Activated CD8-positive, alpha-beta T cell treated with anti-CD3 and anti-CD28 coated beads for 36 hours (primary cell): ENCODE data around the gene SBF2. TPM values are rescaled to one million over a fixed set of nuclear protein-coding genes. Genes with fewer than 3 reads are reported as not detected.

Experiments
- ATAC-seq: fragments of 200-7000 bp; cut with Tn5 transposase; one replicate; pipeline ENCODE4 v1.10.0; 2021; ENCODE audit warnings: mild to moderate bottlenecking, moderate library complexity
- CTCF ChIA-PET: fragments of 350-600 bp; sonication (Branson Sonifier 250); formaldehyde crosslinking; loops from one replicate; lab custom pipeline; 2021; ENCODE audit warnings: antibody characterized with exemption; lab: Charles Lee
- POLR2A ChIA-PET: fragments of 350-600 bp; sonication (Branson Sonifier 250); formaldehyde crosslinking; loops from one replicate; lab custom pipeline; 2021; ENCODE audit warnings: antibody characterized with exemption; lab: Charles Lee
- DNase-seq: peaks from one replicate; pipeline ENCODE4 v3.0.0-alpha.2; 2020
- H3K27ac Mint-ChIP-seq: one replicate; pipeline ENCODE4 v1.8.0; 2021; ENCODE audit warnings: mild to moderate bottlenecking, mixed read lengths
- H3K27me3 Mint-ChIP-seq: one replicate; pipeline ENCODE4 v1.8.0; 2021; ENCODE audit warnings: mixed read lengths
- H3K36me3 Mint-ChIP-seq: one replicate; pipeline ENCODE4 v1.8.0; 2021; ENCODE audit warnings: low read depth, mixed read lengths
- H3K4me1 Mint-ChIP-seq: one replicate; pipeline ENCODE4 v1.8.0; 2021; ENCODE audit warnings: low read depth, mixed read lengths
- H3K4me3 Mint-ChIP-seq: one replicate; pipeline ENCODE4 v1.8.0; 2021; ENCODE audit warnings: mild to moderate bottlenecking, moderate library complexity, mixed read lengths
- H3K9me3 Mint-ChIP-seq: one replicate; pipeline ENCODE4 v1.8.0; 2021; ENCODE audit warnings: mixed read lengths
- intact Hi-C: fragments of 100-400 bp; cut with micrococcal nuclease; formaldehyde crosslinking; loops from one replicate; pipeline ENCODE4 v1.10.0; 2022
- total RNA-seq, 2 experiments: library from RNA; stranded (reverse); gene quantifications; one replicate each; pipeline ENCODE4 v1.2.3, GENCODE V29; 2021
- TF ChIP-seq, protein P1 (sequence below): fragments of 200-600 bp; IDR thresholded peaks from one replicate; pipeline ENCODE4 v1.8.0; 2022; ENCODE audit warnings: antibody characterized with exemption, mild to moderate bottlenecking

The SBF2 gene
- total RNA-seq, 2 experiments from 2014 or later: 10.0 to 11.0 TPM

DNA sequence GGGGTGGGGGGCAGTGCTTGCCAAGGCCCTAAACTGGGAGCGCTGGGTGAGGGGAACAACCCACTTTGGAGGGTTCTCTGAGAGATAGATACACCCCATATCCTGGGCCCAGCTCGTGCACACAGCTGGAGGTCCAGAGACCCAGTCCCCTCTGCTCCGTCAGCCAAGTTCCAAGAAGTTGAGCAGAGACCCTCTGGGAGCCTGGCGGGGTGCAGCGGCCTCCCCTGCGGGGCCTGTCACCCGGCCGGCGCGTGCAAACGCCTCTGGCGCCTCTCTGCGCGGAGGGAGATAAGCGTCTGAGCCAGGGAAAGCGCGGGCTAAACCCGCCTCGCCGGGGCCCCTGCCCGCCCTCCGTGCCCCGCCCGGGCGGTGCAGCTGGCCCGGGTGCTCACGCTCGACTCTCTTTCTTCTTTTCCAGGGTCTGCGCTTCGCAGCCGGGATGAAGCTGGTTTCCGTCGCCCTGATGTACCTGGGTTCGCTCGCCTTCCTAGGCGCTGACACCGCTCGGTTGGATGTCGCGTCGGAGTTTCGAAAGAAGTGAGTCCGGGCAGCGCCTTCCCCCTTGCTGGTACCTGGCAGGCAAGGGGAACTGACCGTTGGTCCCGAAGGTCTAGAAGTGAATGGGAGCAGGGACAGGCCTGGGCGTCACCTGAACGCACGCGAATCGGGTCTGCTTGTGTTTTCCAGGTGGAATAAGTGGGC is 11.4 kb upstream of the SBF2 start:
- H3K36me3 Mint-ChIP-seq: peaks cover 23% of the 10 kb centered on the region
- POLR2A ChIA-PET: interaction anchor here (1.2 to 2.6 kb wide), 3 partner anchors 17 to 845 kb away, joined by 3 to 12 read pairs (median 4); no protein-coding TSS in a partner anchor
- DNase-seq: peak; percentile 40
- TF ChIP-seq, protein P1, sequence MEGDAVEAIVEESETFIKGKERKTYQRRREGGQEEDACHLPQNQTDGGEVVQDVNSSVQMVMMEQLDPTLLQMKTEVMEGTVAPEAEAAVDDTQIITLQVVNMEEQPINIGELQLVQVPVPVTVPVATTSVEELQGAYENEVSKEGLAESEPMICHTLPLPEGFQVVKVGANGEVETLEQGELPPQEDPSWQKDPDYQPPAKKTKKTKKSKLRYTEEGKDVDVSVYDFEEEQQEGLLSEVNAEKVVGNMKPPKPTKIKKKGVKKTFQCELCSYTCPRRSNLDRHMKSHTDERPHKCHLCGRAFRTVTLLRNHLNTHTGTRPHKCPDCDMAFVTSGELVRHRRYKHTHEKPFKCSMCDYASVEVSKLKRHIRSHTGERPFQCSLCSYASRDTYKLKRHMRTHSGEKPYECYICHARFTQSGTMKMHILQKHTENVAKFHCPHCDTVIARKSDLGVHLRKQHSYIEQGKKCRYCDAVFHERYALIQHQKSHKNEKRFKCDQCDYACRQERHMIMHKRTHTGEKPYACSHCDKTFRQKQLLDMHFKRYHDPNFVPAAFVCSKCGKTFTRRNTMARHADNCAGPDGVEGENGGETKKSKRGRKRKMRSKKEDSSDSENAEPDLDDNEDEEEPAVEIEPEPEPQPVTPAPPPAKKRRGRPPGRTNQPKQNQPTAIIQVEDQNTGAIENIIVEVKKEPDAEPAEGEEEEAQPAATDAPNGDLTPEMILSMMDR: no peak
- H3K4me3 Mint-ChIP-seq: peak overlapping the region; percentile 89
- no peak for ATAC-seq
- no peaks in the 10 kb centered on the region for H3K9me3 Mint-ChIP-seq
- intact Hi-C loops: loop anchor here (5.0 kb wide), 1 partner anchor 548 kb away; no protein-coding TSS in a partner anchor
- H3K27me3 Mint-ChIP-seq: peaks cover 41% of the 10 kb centered on the region
- CTCF ChIA-PET: interaction anchor here (0.7 to 9.1 kb wide), 11 partner anchors 9 to 770 kb away, joined by 3 to 135 read pairs (median 10); partner anchors contain the start of gene SBF2
- peaks cover 34% of the 10 kb centered on the region for H3K4me1 Mint-ChIP-seq
- peak overlapping the region; percentile 37 for H3K27ac Mint-ChIP-seq

DNA sequence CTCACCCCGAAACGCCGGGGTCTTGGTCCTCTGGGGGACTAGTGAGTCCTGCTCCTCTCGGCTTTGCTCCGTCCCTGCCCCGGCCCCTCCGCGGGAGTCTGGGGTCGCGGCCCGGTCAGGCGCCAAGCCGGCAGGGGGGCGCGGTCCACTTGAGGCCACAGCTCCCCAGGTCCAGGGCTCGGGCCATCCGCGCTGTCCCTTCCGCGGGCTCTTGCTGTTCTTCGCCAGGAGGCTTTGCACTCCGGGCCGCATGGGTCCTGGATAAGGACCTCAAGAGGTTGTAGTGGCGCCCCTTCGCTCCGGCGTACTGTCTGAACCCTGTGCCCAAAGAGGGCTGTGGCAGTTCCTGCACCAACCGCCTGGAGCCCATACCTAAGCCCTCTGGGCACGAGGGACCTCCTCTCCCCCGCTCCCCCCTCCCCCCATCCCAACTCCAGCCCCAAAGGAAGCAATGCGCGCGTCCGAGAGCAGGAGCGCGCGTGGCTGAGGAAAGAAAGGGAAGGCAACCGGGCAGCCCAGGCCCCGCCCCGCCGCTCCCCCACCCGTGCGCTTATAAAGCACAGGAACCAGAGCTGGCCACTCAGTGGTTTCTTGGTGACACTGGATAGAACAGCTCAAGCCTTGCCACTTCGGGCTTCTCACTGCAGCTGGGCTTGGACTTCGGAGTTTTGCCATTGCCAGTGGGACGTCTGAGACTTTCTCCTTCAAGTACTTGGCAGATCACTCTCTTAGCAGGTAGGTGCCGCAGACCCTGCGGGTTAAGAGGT is 10.7 kb upstream of the SBF2 start, which contains the start of gene ADM:
Gene ADM, plus strand, starts transcription at position 579 of the 767 bp plus-strand sequence. CDS start 628 bp downstream, outside the sequence.
- Mint-ChIP-seq H3K4me3 (peak within 1 kb of the TSS; percentile 89), H3K27ac (peak within 1 kb of the TSS; percentile 55), H3K9me3 (no peaks in the 10 kb centered on the region), H3K4me1 (peaks cover 30% of the 10 kb centered on the region), H3K27me3 (peaks cover 41% of the 10 kb centered on the region), H3K36me3 (peaks cover 23% of the 10 kb centered on the region)
- ChIA-PET CTCF (interaction anchor here (0.7 to 9.1 kb wide), 17 partner anchors 8 to 770 kb away, joined by 3 to 135 read pairs (median 4); partner anchors contain the start of gene SBF2), POLR2A (interaction anchor here (1.2 to 1.7 kb wide), 2 partner anchors 18 to 845 kb away, joined by 3 to 4 read pairs; no protein-coding TSS in a partner anchor)
- peak; percentile 77 for DNase-seq
- TF ChIP-seq, protein P1: peak; percentile 74
- peak; percentile 28 for ATAC-seq
- intact Hi-C loops: loop anchor here (5.0 kb wide), 1 partner anchor 547 kb away; no protein-coding TSS in a partner anchor

DNA sequence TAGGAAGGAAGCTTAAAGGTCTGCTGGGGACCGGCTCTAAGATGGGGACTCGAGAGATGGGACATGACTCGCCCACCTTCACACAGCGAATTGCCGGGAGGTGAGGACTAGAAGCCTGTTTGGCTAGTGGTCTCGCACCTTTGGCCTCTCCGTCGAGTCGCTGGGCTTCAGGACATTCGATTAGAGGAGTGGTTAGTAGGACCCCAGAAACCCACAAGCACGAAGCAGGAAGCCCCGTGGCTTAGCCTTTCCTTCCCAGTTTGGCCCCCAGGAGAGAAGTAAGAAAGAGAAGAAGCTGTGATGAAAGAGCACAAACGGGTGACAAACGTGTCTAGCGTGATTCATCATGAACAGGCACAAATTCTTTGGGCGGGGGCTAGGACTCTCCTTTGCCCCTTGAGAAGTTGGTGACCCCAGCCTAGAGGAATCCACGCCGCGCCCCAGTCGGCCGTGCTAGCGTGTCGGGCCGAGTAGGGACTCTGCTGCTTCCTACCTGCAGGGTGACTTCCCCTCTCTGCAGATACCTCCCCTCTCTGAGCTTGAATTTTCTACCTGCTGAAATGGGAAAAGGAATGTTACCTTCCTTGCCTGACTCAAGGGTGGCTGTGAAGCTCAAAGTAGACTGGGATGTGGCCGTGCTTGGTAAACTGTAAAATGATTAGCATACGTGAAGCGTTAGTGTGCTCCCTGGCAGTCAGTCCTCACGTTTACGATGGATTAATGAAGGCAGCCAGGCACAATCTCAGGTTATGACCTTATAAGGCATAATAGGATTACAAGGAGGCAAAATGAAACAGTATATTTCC is 9.7 kb upstream of the SBF2 start:
- peaks cover 21% of the 10 kb centered on the region for H3K36me3 Mint-ChIP-seq
- DNase-seq: peak; percentile 59
- peaks cover 23% of the 10 kb centered on the region for H3K4me1 Mint-ChIP-seq
- ATAC-seq: no peak
- H3K4me3 Mint-ChIP-seq: peak overlapping the region; percentile 89
- TF ChIP-seq, protein P1: no peak
- peaks cover 38% of the 10 kb centered on the region for H3K27me3 Mint-ChIP-seq
- intact Hi-C loops: no loop called here
- H3K27ac Mint-ChIP-seq: peak overlapping the region; percentile 55
- ChIA-PET CTCF (interaction anchor here (0.8 to 9.1 kb wide), 16 partner anchors 7 to 797 kb away, joined by 3 to 135 read pairs (median 4); partner anchors contain the start of gene SBF2), POLR2A (interaction anchor here (1.3 to 1.5 kb wide), 2 partner anchors 545 to 691 kb away, joined by 3 to 8 read pairs; no protein-coding TSS in a partner anchor)
- H3K9me3 Mint-ChIP-seq: no peaks in the 10 kb centered on the region

DNA sequence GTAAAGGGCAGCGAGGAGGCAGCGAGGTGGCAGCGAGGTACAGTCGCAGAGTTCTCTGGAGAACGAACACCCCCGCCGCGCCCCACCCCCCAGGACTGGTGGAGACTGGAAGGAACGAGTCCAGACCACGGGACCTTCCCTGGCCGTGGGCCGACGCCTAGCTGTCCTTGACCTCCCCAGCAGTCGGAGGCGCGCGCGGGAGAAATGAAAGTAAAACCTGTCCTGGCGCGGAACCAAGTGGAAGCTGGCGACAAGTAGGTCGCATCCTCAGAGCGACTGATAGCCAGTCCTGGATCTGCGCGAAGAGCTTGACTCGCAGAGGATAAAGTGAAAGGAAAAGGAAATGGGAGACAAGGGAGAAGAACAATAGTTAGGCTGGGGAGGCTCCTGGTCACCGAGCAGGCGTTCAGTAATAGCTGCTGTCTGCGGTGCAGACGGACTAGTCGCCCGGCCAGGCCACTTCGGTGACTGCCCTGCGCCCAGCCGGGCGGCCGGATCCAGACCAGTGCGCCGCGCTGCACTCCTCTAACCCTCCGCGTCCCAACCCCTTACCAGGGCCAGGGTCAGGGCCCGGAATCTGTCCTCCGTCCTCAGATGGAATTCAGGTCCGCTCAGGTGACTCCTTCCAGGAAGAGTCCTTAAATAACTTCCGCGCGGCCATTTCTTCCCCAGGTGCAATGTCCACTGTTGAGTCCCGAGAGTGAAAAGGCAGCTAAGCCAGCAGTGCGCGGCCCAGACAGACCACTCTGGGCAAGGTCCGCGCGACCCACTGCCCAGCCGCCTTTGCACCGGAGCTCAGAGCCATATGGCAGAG is 8.9 kb upstream of the SBF2 start:
- Mint-ChIP-seq H3K4me3 (peak overlapping the region; percentile 89), H3K4me1 (peaks cover 21% of the 10 kb centered on the region), H3K9me3 (no peaks in the 10 kb centered on the region), H3K36me3 (peaks cover 21% of the 10 kb centered on the region), H3K27ac (peak overlapping the region; percentile 80), H3K27me3 (peaks cover 40% of the 10 kb centered on the region)
- intact Hi-C loops: no loop called here
- peak; percentile 75 for DNase-seq
- ChIA-PET CTCF (interaction anchor here (0.8 to 9.1 kb wide), 14 partner anchors 6 to 797 kb away, joined by 3 to 135 read pairs (median 6); partner anchors contain the start of gene SBF2), POLR2A (interaction anchor here (0.6 to 1.5 kb wide), 3 partner anchors 28 to 690 kb away, joined by 3 to 8 read pairs (median 3); no protein-coding TSS in a partner anchor)
- no peak for ATAC-seq
- TF ChIP-seq, protein P1: no peak
